GM12878 (cell line): ENCODE data around the gene FLOT1. TPM values are rescaled to one million over a fixed set of nuclear protein-coding genes. Genes with fewer than 3 reads are reported as not detected.

Source experiments
- ATAC-seq: fragments of 200-7000 bp; cut with Tn5 transposase; 3 replicates; pipeline ENCODE4 v1.9.1; 2020; ENCODE audit warnings: mild to moderate bottlenecking, moderate library complexity
- BruUV-seq: library from RNA; stranded (reverse); fragments of 400-500 nt; replicated peaks from 2 replicates; lab custom pipeline; 2021; lab: Mats Ljungman, UMichigan
- CTCF ChIA-PET: fragments of 300-600 bp; sonication (Branson Sonifier 250); formaldehyde crosslinking; extraction: SDS; loops from one replicate; lab custom pipeline; 2021; ENCODE audit warnings: inconsistent platforms; lab: Yijun Ruan, JAX
- POLR2A ChIA-PET: fragments of 350-600 bp; formaldehyde crosslinking; extraction: SDS; loops from one replicate; lab custom pipeline; 2021; ENCODE audit warnings: inconsistent platforms; lab: Charles Lee
- RAD21 ChIA-PET: fragments of 300-600 bp; sonication (Branson Sonifier 250); formaldehyde crosslinking; loops from one replicate; lab custom pipeline; 2023; ENCODE audit warnings: antibody characterized with exemption; ENCODE audit not compliant: unreplicated experiment; lab: Charles Lee
- SMC1A ChIA-PET: fragments of 300-600 bp; sonication (Branson Sonifier 250); formaldehyde crosslinking; loops from one replicate; lab custom pipeline; 2023; ENCODE audit not compliant: unreplicated experiment, uncharacterized antibody; lab: Charles Lee
- DNase-seq: peaks from one replicate; pipeline ENCODE4 v3.0.0-alpha.2; 2011; ENCODE audit warnings: low read depth, low spot score
- FAIRE-seq: peaks from 3 replicates; lab custom pipeline; 2011; peaks lifted over from hg19 to GRCh38; lab: Jason Lieb, UNC
- H2AFZ ChIP-seq: 2 replicates; pipeline ENCODE4 v1.6.0; 2011; ENCODE audit warnings: low read depth, low read length, control low read depth; ENCODE audit not compliant: control insufficient read depth
- H3K27ac ChIP-seq: 2 replicates; pipeline ENCODE4 v1.5.1; 2011; ENCODE audit warnings: control low read depth; ENCODE audit not compliant: control insufficient read depth, insufficient read depth
- H3K27me3 ChIP-seq, 2 experiments: replicated peaks in 1 of 2; 2 replicates each; pipeline versions ENCODE4 v1.6.0 to v1.6.1; 2011; ENCODE audit warnings: low read length in 1 of 2; ENCODE audit not compliant: control insufficient read depth in 2 of 2, insufficient read depth in 2 of 2
- H3K36me3 ChIP-seq, 2 experiments: 2 replicates each; pipeline ENCODE4 v1.5.1; 2011; ENCODE audit warnings: low read length in 1 of 2; ENCODE audit not compliant: control insufficient read depth in 2 of 2, insufficient read depth in 2 of 2
- H3K4me1 ChIP-seq: 2 replicates; pipeline ENCODE4 v1.6.1; 2011; ENCODE audit warnings: mild to moderate bottlenecking, low read length, moderate library complexity, mixed read lengths; ENCODE audit not compliant: control insufficient read depth, insufficient read depth
- H3K4me2 ChIP-seq: 2 replicates; pipeline ENCODE4 v1.6.0; 2011; ENCODE audit warnings: control low read depth; ENCODE audit not compliant: control insufficient read depth, insufficient read depth
- H3K4me3 ChIP-seq: fragments of 200-600 bp; sonication (generic); 2 replicates; pipeline ENCODE4 v1.5.1; 2016
- H3K79me2 ChIP-seq: 2 replicates; pipeline ENCODE4 v1.6.0; 2011; ENCODE audit warnings: low read length; ENCODE audit not compliant: control insufficient read depth, insufficient read depth
- H3K9ac ChIP-seq: 2 replicates; pipeline ENCODE4 v1.8.0; 2011; ENCODE audit warnings: low read length, control low read depth, mixed read lengths; ENCODE audit not compliant: control insufficient read depth, insufficient read depth
- H3K9me3 ChIP-seq: replicated peaks from 3 replicates; pipeline ENCODE4 v1.5.1; 2011; ENCODE audit warnings: mild to moderate bottlenecking, low read length; ENCODE audit not compliant: control insufficient read depth, insufficient read depth
- H4K20me1 ChIP-seq: 2 replicates; pipeline ENCODE4 v1.6.0; 2011; ENCODE audit not compliant: control insufficient read depth, insufficient read depth
- CBX3 ChIP-seq: fragments of 200-600 bp; sonication (generic); IDR thresholded peaks from 2 replicates; pipeline ENCODE4 v1.6.1; 2016; ENCODE audit warnings: low read depth, borderline replicate concordance
- EGR1 ChIP-seq, 2 experiments: IDR thresholded peaks; 1 replicate in 1 of 2; 2 replicates in 1 of 2; pipeline ENCODE4 v1.6.1; 2011 to 2012; ENCODE audit warnings: low read depth in 2 of 2, low read length in 2 of 2, borderline replicate concordance in 1 of 2, mild to moderate bottlenecking in 1 of 2, moderate library complexity in 1 of 2
- HSF1 ChIP-seq: fragments of 150-350 bp; IDR thresholded peaks from 2 replicates; pipeline ENCODE4 v1.6.1; 2014; ENCODE audit warnings: mild to moderate bottlenecking, low read depth, low read length
- LARP7 ChIP-seq: fragments of 450-650 bp; IDR thresholded peaks from 2 replicates; pipeline ENCODE4 v1.6.1; 2017; ENCODE audit warnings: mild to moderate bottlenecking
- NFYA ChIP-seq: IDR thresholded peaks from 2 replicates; pipeline ENCODE4 v1.6.1; 2011; ENCODE audit warnings: low read depth, mild to moderate bottlenecking, low read length, improper control_type of control experiment, borderline replicate concordance
- SMARCA5 ChIP-seq: fragments of 450-650 bp; IDR thresholded peaks from 2 replicates; pipeline ENCODE4 v1.6.1; 2017; ENCODE audit warnings: mild to moderate bottlenecking
- SMC3 ChIP-seq: IDR thresholded peaks from 2 replicates; pipeline ENCODE4 v1.6.1; 2011; ENCODE audit warnings: low read length, improper control_type of control experiment, borderline replicate concordance
- SREBF2 ChIP-seq: IDR thresholded peaks from 2 replicates; pipeline ENCODE4 v1.6.1; 2012; ENCODE audit warnings: mild to moderate bottlenecking, low read length
- SUZ12 ChIP-seq: fragments of 200-600 bp; sonication (generic); IDR thresholded peaks from one replicate; pipeline ENCODE4 v1.6.1; 2018; ENCODE audit warnings: antibody characterized with exemption, mild to moderate bottlenecking; ENCODE audit not compliant: unreplicated experiment
- WGBS: methylation state at CpG from one replicate; pipeline ENCODE4 v1.1.6; 2016; ENCODE audit warnings: low lambda C conversion rate; ENCODE audit not compliant: insufficient replicate concordance, insufficient coverage; ENCODE audit errors: missing lambda C conversion rate; 5-methylcytosine and 5-hydroxymethylcytosine counted together
- in situ Hi-C: fragments of 300-500 bp; cut with MboI; formaldehyde crosslinking; loops from 9 replicates; pipeline ENCODE4 v1.14.3; 2018; ENCODE audit warnings: mixed read lengths
- intact Hi-C: fragments of 100-400 bp; cut with micrococcal nuclease; formaldehyde crosslinking; loops from one replicate; pipeline ENCODE4 v1.14.2; 2022; ENCODE audit not compliant: unreplicated experiment
- polyA plus RNA-seq, 11 experiments: library from polyadenylated mRNA; depleted of rRNA in 4 of 11; unstranded in 6 of 11; stranded (reverse) in 5 of 11; fragments of >200 nt; fragmentation: Nextera tagmentation in 4 of 11; fragmentation: Illumina TruSeq in 1 of 11; extraction: Ambion mirVana in 4 of 11; extraction: Trizol in 1 of 11; gene quantifications; 1 replicate in 1 of 11; 2 replicates in 10 of 11; pipeline versions ENCODE4 v1.2.1 to v1.2.3, GENCODE V29; 2011 to 2016; ENCODE audit warnings: inconsistent platforms in 2 of 11, missing spikeins in 2 of 11, low read depth in 1 of 11
- total RNA-seq, 4 experiments: library from RNA; depleted of rRNA in 3 of 4; stranded (reverse); fragments of >200 nt in 3 of 4; fragmentation: Illumina TruSeq in 1 of 4; extraction: Trizol in 1 of 4; gene quantifications; 2 replicates each; pipeline versions ENCODE4 v1.2.1 to v1.2.3, GENCODE V29; 2013 to 2021

The FLOT1 gene
- total and polyA plus RNA-seq, 10 of the 15 experiments (the other 5 are each of a cell fraction or from before 2014, with no cell fraction given) = 12.3 to 153 (median 112) TPM

GRCh38 chr6:30707281-30707850 lies 35.1 kb downstream of the FLOT1 start:
- FAIRE-seq = no peak
- H3K36me3 ChIP-seq = peaks cover 4 to 12% of the 10 kb centered on the region in 2 experiments
- BruUV-seq = no TSS peak

GRCh38 chr6:30705620-30706019 lies 36.9 kb downstream of the FLOT1 start:
- POLR2A ChIA-PET = interaction anchor here (1.5 to 2.3 kb wide), 2 partner anchors 13 to 15 kb away, joined by 3 to 7 read pairs; partner anchors contain the start of gene NRM
- no peaks in the 10 kb centered on the region for H3K79me2 ChIP-seq
- 90% methylated on average over 1 of the region's 4 CpGs for WGBS
- peaks cover 2 to 14% of the 10 kb centered on the region in 2 experiments for H3K36me3 ChIP-seq
- no peak overlapping the region for H2AFZ ChIP-seq
- CTCF ChIA-PET = interaction anchor here (1.2 to 3.0 kb wide), 3 partner anchors 15 to 116 kb away, joined by 4 to 7 read pairs (median 5); partner anchors contain the start of gene NRM
- in situ Hi-C loops = no loop called here
- no peaks in the 10 kb centered on the region for H3K27me3 ChIP-seq
- H3K9ac ChIP-seq = no peak overlapping the region
- TF ChIP-seq SMC3 (no peak), LARP7 (no peak), NFYA (no peak), SUZ12 (no peak), EGR1 (IDR thresholded peaks at IDR 0.05; ENCODE audit: borderline replicate concordance in 1 of 2, low read depth in 2 of 2, low read length in 2 of 2) (no peak), HSF1 (no peak), SMARCA5 (no peak), SREBF2 (no peak)
- TF ChIP-seq, all 136 proteins: peak for 0
- H3K9me3 ChIP-seq = no peaks in the 10 kb centered on the region
- no peak overlapping the region for H3K4me3 ChIP-seq
- SMC1A ChIA-PET = interaction anchor here (1.0 to 1.5 kb wide), 3 partner anchors 11 to 25 kb away, joined by 3 read pairs; no protein-coding TSS in a partner anchor
- FAIRE-seq (no peak), ATAC-seq (no peak), DNase-seq (no peak)
- H3K4me1 ChIP-seq = 0 out of 2 replicates have a peak, but pooled peaks cover 6% of the 10 kb centered on the region
- H4K20me1 ChIP-seq = no peaks in the 10 kb centered on the region
- intact Hi-C loops = no loop called here
- H3K27ac ChIP-seq = no peak overlapping the region
- BruUV-seq = no TSS peak
- RAD21 ChIA-PET = no interaction called here
- H3K4me2 ChIP-seq = no peak overlapping the region

More at GRCh38 chr6:30707281-30707850, 35.1 kb downstream of the FLOT1 start:
- DNase-seq (no peak), ATAC-seq (no peak)
- ChIA-PET SMC1A (no interaction called here), CTCF (interaction anchor here (0.9 to 1.2 kb wide), 3 partner anchors 10 to 27 kb away, joined by 3 to 4 read pairs (median 3); no protein-coding TSS in a partner anchor), RAD21 (no interaction called here), POLR2A (interaction anchor here (1.8 to 2.3 kb wide), 2 partner anchors 10 to 15 kb away, joined by 4 to 7 read pairs; no protein-coding TSS in a partner anchor)
- 38% methylated on average over 6 of the region's 6 CpGs for WGBS
- Histone ChIP-seq H3K27me3 (no peaks in the 10 kb centered on the region), H3K4me1 (peaks cover 18% of the 10 kb centered on the region), H3K9ac (no peak overlapping the region), H3K4me2 (no peak overlapping the region), H4K20me1 (no peaks in the 10 kb centered on the region), H3K27ac (no peak overlapping the region), H3K9me3 (no peaks in the 10 kb centered on the region), H2AFZ (no peak overlapping the region), H3K79me2 (no peaks in the 10 kb centered on the region; the same call in none of the 2 replicates), H3K4me3 (no peak overlapping the region)
- intact Hi-C loops = no loop called here
- TF ChIP-seq CBX3 = no peak
- in situ Hi-C loops = no loop called here
